DOHH2 (cell line): ENCODE data around the gene CLPTM1L.

Experiments used
- CTCF ChIP-seq: fragments of 200-600 bp; sonication (generic); IDR thresholded peaks from one replicate; pipeline ENCODE4 v1.5.1; 2014; ENCODE audit warnings: antibody characterized with exemption, mild to moderate bottlenecking, low read depth, low read length; ENCODE audit not compliant: poor library complexity, severe bottlenecking
- EZH2phosphoT487 ChIP-seq: fragments of 200-600 bp; sonication (generic); IDR thresholded peaks from 2 replicates; pipeline ENCODE4 v1.6.1; 2017; ENCODE audit warnings: borderline replicate concordance, mild to moderate bottlenecking, antibody characterized with exemption, low read length, moderate library complexity, mixed read lengths

- no peak for TF ChIP-seq CTCF
- no peak for TF ChIP-seq EZH2phosphoT487
Observed at GRCh38 chr5:1336106-1336561, 8.8 kb downstream of the CLPTM1L start.
